Neuron (in vitro differentiated cells): ENCODE results near the gene MARF1.

Experiments
- H2AFZ ChIP-seq: one replicate; pipeline ENCODE4 v1.6.1; 2013; ENCODE audit warnings: low read depth, mild to moderate bottlenecking, inconsistent platforms, low read length, moderate library complexity
- H3K27me3 ChIP-seq: one replicate; pipeline ENCODE4 v1.6.1; 2013; ENCODE audit warnings: low read length; ENCODE audit not compliant: insufficient read depth
- H3K36me3 ChIP-seq: one replicate; pipeline ENCODE4 v1.6.1; 2013; ENCODE audit warnings: low read length; ENCODE audit not compliant: insufficient read depth
- H3K4me1 ChIP-seq: one replicate; pipeline ENCODE4 v1.6.1; 2013; ENCODE audit warnings: low read length; ENCODE audit not compliant: insufficient read depth
- H3K4me3 ChIP-seq: 2 replicates; pipeline ENCODE4 v1.5.1; 2013; ENCODE audit warnings: mild to moderate bottlenecking, low read length, moderate library complexity
- H3K9me3 ChIP-seq: one replicate; pipeline ENCODE4 v1.6.1; 2013; ENCODE audit warnings: low read length

MARF1 gene

DNA sequence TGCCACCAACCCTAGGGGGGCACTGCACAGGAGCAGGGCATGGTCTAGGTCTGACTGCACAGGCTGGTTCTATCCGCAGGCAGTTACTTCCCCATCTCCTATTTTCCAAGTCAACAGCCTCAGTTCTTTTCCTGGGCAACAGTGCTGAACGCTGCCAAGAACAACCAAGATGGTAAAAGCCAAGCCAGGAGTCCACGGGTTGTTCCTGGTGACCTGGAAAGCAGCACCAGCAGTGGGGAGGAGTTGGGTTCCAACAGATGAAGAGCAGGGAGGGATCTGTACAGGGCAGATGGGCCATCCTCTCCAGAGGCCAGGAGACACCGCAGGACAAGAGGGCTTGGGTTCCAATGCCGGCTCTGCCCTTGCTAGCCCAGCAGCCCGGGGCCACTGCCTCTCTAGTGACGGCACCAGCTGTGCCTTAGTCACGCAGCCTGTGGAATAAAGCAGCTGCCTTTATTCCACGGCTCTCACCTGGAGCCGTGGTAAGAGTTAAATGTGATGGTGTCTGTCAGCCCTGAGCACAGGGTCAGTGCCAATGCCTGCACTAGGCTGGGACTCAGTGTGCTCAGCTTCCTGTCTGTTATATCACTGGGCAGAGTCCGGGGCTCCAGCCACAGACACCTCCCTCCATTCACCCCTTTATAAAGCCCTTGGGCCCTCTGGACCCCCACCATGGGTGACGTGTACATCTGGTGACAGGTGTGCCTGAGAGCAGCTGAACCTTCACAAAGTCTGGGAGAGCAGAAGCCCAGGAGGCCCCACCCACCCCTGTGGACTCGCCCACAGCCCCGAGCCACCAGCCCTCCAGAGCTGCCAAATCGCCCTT is 44.9 kb downstream of the MARF1 start:
- Histone ChIP-seq H3K4me1 (no peaks in the 10 kb centered on the region), H3K27me3 (no peaks in the 10 kb centered on the region), H3K4me3 (no peak overlapping the region), H3K9me3 (no peaks in the 10 kb centered on the region), H3K36me3 (peaks cover 94% of the 10 kb centered on the region), H2AFZ (no peak overlapping the region)

- Histone ChIP-seq H3K27me3 (no peaks in the 10 kb centered on the region), H3K9me3 (no peaks in the 10 kb centered on the region), H2AFZ (no peak overlapping the region), H3K4me1 (no peaks in the 10 kb centered on the region), H3K36me3 (peaks cover 85% of the 10 kb centered on the region), H3K4me3 (no peak overlapping the region)
Measured at GRCh38 chr16:15597135-15597534, 45.8 kb downstream of the MARF1 start.

DNA sequence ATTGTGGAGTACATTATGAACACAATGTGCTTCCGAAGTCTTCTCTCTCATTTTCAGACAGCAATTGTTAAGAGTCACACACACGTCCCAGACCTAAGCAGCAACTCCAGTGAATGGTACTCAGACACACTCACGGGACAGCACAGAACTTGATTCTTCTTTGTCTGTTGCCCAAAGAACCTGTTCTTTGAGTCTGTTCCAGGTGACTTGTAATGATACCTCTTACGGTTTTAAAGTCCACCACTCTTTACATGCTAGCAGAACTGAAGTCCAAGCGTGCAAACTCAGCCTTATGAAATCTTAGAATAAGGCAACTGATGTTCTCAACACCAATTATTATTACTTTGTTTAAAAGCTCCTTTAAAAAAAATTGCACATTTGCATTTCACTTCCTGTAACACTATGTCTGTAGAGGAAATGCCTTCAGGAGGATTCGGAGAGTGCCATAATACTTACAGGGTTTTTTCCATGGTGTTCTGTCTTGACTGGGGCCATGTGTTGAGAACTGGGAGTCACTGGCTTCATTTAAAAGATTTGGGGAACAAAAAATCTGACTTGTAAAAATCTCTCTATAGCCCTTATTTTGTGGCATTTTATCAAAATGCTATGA is 48.1 kb downstream of the MARF1 start:
- Histone ChIP-seq H3K9me3 (no peaks in the 10 kb centered on the region), H3K36me3 (peaks cover 70% of the 10 kb centered on the region), H3K4me1 (no peaks in the 10 kb centered on the region), H3K27me3 (no peaks in the 10 kb centered on the region), H2AFZ (no peak overlapping the region), H3K4me3 (no peak overlapping the region)

DNA sequence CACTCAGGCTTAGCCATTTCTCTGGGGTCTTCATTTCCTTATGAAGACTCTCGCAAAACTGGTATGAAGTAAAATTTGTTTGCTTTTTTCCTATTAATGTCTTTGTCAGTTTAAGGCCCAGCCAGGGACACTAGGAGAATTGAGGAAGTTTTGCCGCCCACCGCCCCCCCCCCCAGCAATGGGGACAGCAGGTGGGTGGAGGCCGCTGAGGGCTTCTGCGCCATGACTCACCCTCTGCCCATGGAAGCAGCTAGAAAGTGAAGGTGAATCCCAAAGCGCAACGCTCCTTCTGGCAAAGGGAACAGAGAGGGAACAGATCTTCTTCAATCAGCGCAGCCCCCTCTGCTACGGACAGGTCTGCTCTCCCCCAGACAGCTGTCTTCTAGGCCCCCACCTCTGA is 49.7 kb downstream of the MARF1 start:
- H2AFZ ChIP-seq = no peak overlapping the region
- no peaks in the 10 kb centered on the region for H3K27me3 ChIP-seq
- H3K9me3 ChIP-seq = peaks cover 4% of the 10 kb centered on the region
- no peak overlapping the region for H3K4me3 ChIP-seq
- H3K4me1 ChIP-seq = no peaks in the 10 kb centered on the region
- peaks cover 60% of the 10 kb centered on the region for H3K36me3 ChIP-seq

DNA sequence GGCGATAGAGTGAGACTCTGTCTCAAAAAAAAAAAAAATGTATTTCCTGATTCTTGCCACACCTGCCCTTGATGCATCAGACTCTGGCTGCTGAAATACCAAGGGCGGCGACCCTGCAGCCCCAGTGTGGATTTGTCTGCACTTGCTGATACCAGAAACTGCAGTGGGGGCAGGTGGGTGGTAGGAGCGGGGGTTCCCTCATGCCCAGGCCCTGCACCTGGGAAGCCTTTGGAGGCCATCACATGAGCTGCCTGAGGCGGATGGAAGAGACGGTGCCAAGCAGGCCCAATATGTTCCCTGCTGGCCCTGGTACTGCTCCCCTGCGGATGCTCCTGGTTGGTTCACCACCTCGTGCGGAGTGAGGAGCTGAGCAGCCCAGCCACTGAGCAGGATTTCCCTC is 50.6 kb downstream of the MARF1 start:
- H3K4me3 ChIP-seq = no peak overlapping the region
- H3K27me3 ChIP-seq = no peaks in the 10 kb centered on the region
- no peak overlapping the region for H2AFZ ChIP-seq
- peaks cover 10% of the 10 kb centered on the region for H3K9me3 ChIP-seq
- H3K4me1 ChIP-seq = no peaks in the 10 kb centered on the region
- H3K36me3 ChIP-seq = peaks cover 55% of the 10 kb centered on the region

DNA sequence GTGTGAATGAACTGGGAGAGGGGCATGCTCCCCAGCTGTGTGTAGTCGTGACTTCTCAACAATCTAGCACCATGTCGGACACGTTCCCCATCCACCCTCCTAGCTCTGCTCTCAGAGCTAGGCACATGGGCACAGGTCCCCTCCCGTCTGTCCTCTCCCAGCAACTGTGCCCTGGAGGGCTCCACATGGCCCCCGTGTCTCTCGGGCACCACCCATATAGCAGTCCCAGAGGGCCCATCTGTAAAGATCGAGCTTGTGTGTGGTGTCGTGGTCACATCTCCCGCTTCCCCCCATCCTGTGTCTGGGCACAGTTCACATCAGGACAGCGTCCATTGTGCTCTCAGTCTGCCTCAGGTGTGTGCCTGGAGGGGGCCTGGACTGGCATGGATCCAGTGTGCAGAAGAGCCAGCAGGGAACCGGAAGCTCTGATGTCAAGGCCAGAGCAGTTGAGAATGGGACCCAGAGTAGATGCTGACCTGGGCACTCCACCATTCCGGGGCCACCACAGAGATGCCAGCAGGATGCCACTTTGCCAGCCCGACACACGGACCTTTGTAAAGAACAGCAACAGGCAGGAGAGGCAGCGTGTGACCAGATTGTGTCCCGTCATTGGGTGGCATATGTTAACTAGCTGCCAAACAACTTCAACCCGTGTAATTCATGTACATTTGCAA is 55.7 kb downstream of the MARF1 start:
- Histone ChIP-seq H3K4me3 (no peak overlapping the region), H3K36me3 (peaks cover 55% of the 10 kb centered on the region), H3K4me1 (no peaks in the 10 kb centered on the region), H2AFZ (no peak overlapping the region), H3K27me3 (no peaks in the 10 kb centered on the region), H3K9me3 (peaks cover 27% of the 10 kb centered on the region)

DNA sequence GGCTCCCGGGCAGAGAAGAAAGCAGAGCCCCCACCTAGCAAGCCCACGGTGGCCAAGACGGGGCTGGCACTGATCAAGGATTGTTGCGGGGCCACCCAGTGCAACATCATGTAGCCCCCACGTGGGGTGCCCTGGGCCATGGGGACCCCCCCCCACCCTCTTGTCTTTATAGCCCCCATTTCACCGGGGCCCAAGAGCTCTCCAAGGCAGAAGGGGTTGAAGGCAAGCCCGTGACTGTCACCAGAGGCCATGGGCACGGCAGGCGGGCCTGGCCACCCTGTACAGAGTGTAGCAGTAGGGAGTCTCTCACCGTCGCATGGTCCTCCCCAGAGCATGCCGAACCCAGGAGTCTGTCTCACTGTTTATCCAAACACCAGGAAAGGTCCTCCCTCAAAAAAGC is 56.2 kb downstream of the MARF1 start:
- peaks cover 58% of the 10 kb centered on the region for H3K36me3 ChIP-seq
- no peak overlapping the region for H2AFZ ChIP-seq

DNA sequence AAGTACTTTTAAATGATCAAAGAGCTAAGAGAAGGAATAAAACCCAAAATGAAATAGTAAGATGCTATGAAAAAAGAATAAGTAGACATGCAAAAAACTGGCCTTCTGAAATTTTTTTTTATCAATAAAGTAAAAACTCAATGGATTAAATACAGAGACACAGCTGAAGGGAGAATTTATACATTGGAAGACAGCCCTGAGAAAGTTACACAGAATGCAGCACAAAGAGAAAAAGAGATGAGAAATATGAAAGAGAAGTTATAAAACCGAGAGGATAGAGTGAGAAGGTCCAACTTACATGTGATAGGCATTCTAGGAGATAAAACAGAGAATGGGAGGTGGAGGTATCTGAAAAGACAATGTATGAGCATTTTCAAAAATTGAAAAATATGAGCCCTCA is 57.0 kb downstream of the MARF1 start:
- no peak overlapping the region for H3K4me3 ChIP-seq
- H3K4me1 ChIP-seq = no peaks in the 10 kb centered on the region
- peaks cover 27% of the 10 kb centered on the region for H3K9me3 ChIP-seq
- H3K36me3 ChIP-seq = peaks cover 63% of the 10 kb centered on the region
- H2AFZ ChIP-seq = no peak overlapping the region
- no peaks in the 10 kb centered on the region for H3K27me3 ChIP-seq

More for the DNA sequence above, 56.2 kb downstream of the MARF1 start:
- Histone ChIP-seq H3K4me1 (no peaks in the 10 kb centered on the region), H3K4me3 (no peak overlapping the region), H3K27me3 (no peaks in the 10 kb centered on the region), H3K9me3 (peaks cover 27% of the 10 kb centered on the region)

DNA sequence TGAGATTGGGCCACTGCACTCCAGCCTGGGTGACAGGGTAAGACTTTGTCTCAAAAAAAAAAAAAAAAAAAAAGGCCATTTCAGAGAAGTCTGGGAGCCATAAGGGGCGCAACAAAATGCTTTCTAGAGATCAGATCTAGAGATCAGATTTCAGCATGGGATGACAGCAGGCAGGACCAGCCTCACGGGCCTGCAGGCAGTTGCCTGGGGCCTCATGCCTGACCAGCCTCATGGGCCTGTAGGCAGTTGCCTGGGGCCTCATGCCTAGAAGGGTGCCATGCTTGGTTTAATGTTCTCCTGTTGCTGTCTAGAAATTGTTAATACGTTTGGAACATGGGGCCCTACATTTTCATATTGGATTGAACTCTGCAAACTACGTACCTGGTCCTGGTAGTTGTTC is 59.4 kb downstream of the MARF1 start:
- H3K9me3 ChIP-seq = peaks cover 22% of the 10 kb centered on the region
- peaks cover 51% of the 10 kb centered on the region for H3K36me3 ChIP-seq
- no peaks in the 10 kb centered on the region for H3K4me1 ChIP-seq
- no peaks in the 10 kb centered on the region for H3K27me3 ChIP-seq
- H3K4me3 ChIP-seq = no peak overlapping the region
- no peak overlapping the region for H2AFZ ChIP-seq

DNA sequence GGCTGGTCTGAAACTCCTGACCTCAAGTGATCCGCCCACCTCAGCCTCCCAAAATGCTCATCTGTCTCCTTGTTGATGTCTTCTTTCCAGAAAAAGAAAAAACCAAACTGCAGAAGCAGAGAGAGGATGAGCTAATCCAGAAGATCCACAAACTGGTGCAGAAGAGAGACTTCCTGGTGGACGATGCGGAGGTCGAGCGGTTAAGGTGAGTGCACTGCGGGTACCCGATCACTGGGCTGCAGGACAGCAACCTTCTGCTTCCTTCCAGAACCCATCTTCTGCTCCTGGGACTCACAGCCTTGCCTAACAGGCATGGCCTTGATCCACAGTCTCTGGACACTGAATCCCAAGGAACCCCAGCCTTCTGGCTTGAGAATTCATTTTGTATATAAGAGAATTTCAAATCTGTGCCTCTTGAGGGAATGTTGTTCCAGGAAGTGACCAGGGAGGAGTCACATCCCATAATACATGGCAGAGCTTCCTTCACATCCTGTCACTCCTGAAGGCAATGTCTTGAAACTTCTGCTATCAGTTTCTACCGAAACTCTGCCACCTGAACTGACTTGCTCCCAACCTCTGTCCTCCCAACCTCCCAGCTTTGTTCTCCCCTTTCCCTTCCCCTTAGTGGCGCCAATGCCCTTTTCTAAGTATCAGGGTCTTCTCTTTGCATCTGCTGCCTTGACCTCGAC is 61.7 kb downstream of the MARF1 start:
- Histone ChIP-seq H3K4me1 (no peaks in the 10 kb centered on the region), H2AFZ (no peak overlapping the region), H3K27me3 (no peaks in the 10 kb centered on the region), H3K4me3 (no peak overlapping the region), H3K9me3 (peaks cover 7% of the 10 kb centered on the region), H3K36me3 (peaks cover 37% of the 10 kb centered on the region)

DNA sequence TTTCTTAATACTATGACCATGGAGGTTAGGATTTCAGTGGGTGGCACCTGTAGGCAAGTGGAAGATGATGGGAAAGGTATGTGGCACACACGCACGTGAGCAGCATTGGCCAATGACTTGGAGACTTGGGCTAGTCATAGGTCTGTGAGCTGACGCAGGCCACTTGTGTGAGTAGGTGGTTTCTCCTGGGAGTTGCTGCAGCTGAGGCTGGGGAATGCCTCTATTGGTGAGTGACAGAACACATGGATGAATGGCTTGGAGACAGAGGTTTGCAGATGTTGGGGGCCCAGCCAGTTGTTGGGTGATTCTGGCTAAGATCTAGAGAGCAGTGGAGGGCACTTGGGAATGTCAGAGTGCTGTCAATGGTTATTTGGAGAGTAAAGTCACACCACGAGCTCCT is 64.1 kb downstream of the MARF1 start:
- H3K27me3 ChIP-seq = no peaks in the 10 kb centered on the region
- peaks cover 24% of the 10 kb centered on the region for H3K36me3 ChIP-seq
- H3K4me1 ChIP-seq = no peaks in the 10 kb centered on the region
- no peak overlapping the region for H3K4me3 ChIP-seq
- H3K9me3 ChIP-seq = no peaks in the 10 kb centered on the region
- no peak overlapping the region for H2AFZ ChIP-seq

- Histone ChIP-seq H3K27me3 (no peaks in the 10 kb centered on the region), H3K9me3 (no peaks in the 10 kb centered on the region), H3K4me3 (no peak overlapping the region), H3K36me3 (peaks cover 9% of the 10 kb centered on the region), H2AFZ (no peak overlapping the region), H3K4me1 (no peaks in the 10 kb centered on the region)
Measured at GRCh38 chr16:15576960-15577958, 65.7 kb downstream of the MARF1 start.
